ENCODE data around the gene CD2. TPM values are rescaled to one million over a fixed set of nuclear protein-coding genes. Genes with fewer than 3 reads are reported as not detected.

Gene CD2
- total and polyA plus RNA-seq, 2 of the 8 experiments (the other 6 are each of a cell fraction or from before 2014, with no cell fraction given): not detected

DNA sequence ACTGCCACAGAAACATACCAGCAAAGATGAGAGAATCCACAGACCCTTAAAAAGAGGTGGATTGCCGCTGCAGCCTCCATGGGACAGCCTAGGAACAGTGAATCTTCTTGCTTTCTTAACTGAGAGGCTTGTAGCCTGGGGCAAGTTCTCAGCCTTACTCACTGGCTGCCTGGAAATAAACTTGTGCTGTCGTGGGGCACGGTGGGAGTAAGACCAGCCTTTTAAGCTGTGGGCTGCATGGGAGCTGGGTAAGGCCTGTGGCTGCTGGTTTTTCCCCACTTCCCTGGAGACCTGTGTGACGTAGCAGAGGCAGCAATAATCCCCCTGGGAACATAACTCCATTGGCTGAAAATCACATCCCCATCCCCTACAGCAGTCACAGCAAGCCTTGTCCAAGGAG, 30.8 kb downstream of the CD2 start (continued):
- TF ChIP-seq USF2 (IDR thresholded peaks at IDR 0.05; ENCODE audit: low read length): no peak
- TF ChIP-seq CTBP2 (IDR thresholded peaks at IDR 0.05; ENCODE audit: borderline replicate concordance, insufficient read depth, insufficient read length, low read length): no peak
- TF ChIP-seq KDM1A (IDR thresholded peaks at IDR 0.05; ENCODE audit: borderline replicate concordance, low read length): no peak

All from H1 (cell line).